Astrocyte of the hippocampus (primary cell): Measurements from ENCODE around the gene SIGLEC12.
"Not testable (repeated sequence)": the region's sequence is repeated elsewhere in the genome, so short reads cannot be mapped to it uniquely, and the experiment has no call there.

Source experiments
- DNase-seq: peaks from one replicate; pipeline ENCODE4 v3.0.0; 2011; ENCODE audit warnings: low read depth, low spot score

SIGLEC12 gene

GRCh38 chr19:51480590-51480989 lies 21.0 kb downstream of the SIGLEC12 start:
- DNase-seq: peak; percentile 35

- DNase-seq: no peak
These were observed 21.9 kb downstream of the SIGLEC12 start for GRCh38 chr19:51479531-51480331.

- DNase-seq: no peak
These were observed 23.0 kb downstream of the SIGLEC12 start, which contains the start of gene CEACAM18 for GRCh38 chr19:51478381-51479234. Gene CEACAM18, plus strand, starts transcription at chr19:51478539.

- DNase-seq: no peak
These were observed 24.3 kb downstream of the SIGLEC12 start for GRCh38 chr19:51477344-51477743.

- no peak for DNase-seq
These were observed 25.4 kb downstream of the SIGLEC12 start for GRCh38 chr19:51476164-51476563.

- DNase-seq: peak; percentile 74
These were observed 28.4 kb downstream of the SIGLEC12 start for GRCh38 chr19:51473009-51473707.

- no peak for DNase-seq
These were observed 29.0 kb downstream of the SIGLEC12 start for GRCh38 chr19:51472607-51473006.

- DNase-seq: no peak
These were observed 30.1 kb downstream of the SIGLEC12 start for GRCh38 chr19:51471527-51471926.

GRCh38 chr19:51470966-51471365 lies 30.6 kb downstream of the SIGLEC12 start:
- no peak for DNase-seq

- DNase-seq: no peak
These were observed 32.0 kb downstream of the SIGLEC12 start for GRCh38 chr19:51469629-51470028.

- no peak for DNase-seq
These were observed 32.4 kb downstream of the SIGLEC12 start for GRCh38 chr19:51469162-51469561.

- no peak for DNase-seq
These were observed 33.1 kb downstream of the SIGLEC12 start for GRCh38 chr19:51468545-51468920.

- DNase-seq: no peak
These were observed 33.6 kb downstream of the SIGLEC12 start for GRCh38 chr19:51467864-51468544.

GRCh38 chr19:51466723-51467122 lies 34.9 kb downstream of the SIGLEC12 start:
- no peak for DNase-seq

- not testable (repeated sequence) for DNase-seq
These were observed 37.5 kb downstream of the SIGLEC12 start for GRCh38 chr19:51463976-51464581.

GRCh38 chr19:51462681-51463080 lies 38.9 kb downstream of the SIGLEC12 start:
- DNase-seq: no peak

- DNase-seq: no peak
These were observed 39.3 kb downstream of the SIGLEC12 start for GRCh38 chr19:51462276-51462675.

GRCh38 chr19:51461723-51462161 lies 39.9 kb downstream of the SIGLEC12 start:
- DNase-seq: no peak

GRCh38 chr19:51460164-51460992 lies 41.2 kb downstream of the SIGLEC12 start:
- peak; percentile 3 for DNase-seq

GRCh38 chr19:51458899-51459505 lies 42.6 kb downstream of the SIGLEC12 start:
- no peak for DNase-seq
